ENCODE results near the gene TNFRSF12A. TPM values are rescaled to one million over a fixed set of nuclear protein-coding genes. Genes with fewer than 3 reads are reported as not detected.

Gene TNFRSF12A
- total and polyA plus RNA-seq, 10 of the 15 experiments (the other 5 are each of a cell fraction or from before 2014, with no cell fraction given) = 0.35 to 1.7 (median 1.2) TPM; not detected in 2

DNA sequence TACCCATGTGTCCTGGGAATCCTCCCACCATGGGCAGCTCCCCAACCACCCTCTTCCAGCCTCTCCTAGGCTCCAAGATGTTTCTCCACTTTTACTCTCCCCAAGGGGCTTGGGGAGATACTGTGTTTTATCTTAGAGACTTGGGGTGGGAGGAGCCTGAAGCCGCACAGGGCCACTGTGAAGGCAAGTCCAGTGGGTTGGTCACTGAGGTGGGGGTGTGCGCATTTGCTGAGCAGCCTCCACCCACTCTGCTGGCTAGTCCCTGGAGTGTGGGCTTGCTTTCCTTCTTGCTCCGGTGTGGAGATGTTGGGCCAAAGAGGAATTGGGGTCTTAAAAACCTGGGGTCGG, 11.5 kb upstream of the TNFRSF12A start:
- H3K4me3 ChIP-seq = no peak overlapping the region
- no peaks in the 10 kb centered on the region for H4K20me1 ChIP-seq (ENCODE audit: control insufficient read depth, insufficient read depth)
- H2AFZ ChIP-seq (ENCODE audit: control insufficient read depth, low read depth, low read length) = no peak overlapping the region
- peaks cover 17% of the 10 kb centered on the region for H3K4me1 ChIP-seq (ENCODE audit: control insufficient read depth, insufficient read depth, low read length)
- H3K79me2 ChIP-seq (ENCODE audit: control insufficient read depth, insufficient read depth, low read length) = no peaks in the 10 kb centered on the region
- no peaks in the 10 kb centered on the region for H3K36me3 ChIP-seq (ENCODE audit: control insufficient read depth in 2 of 2, insufficient read depth in 2 of 2, low read length in 1 of 2)
- intact Hi-C loops (cut with micrococcal nuclease; ENCODE audit: unreplicated experiment) = no loop called here
- H3K9ac ChIP-seq (ENCODE audit: control insufficient read depth, insufficient read depth, low read length) = no peak overlapping the region
- WGBS (ENCODE audit: insufficient coverage, insufficient replicate concordance, low lambda C conversion rate, missing lambda C conversion rate) = 75% methylated on average over 4 of the region's 4 CpGs
- no peak for ATAC-seq
- ChIA-PET CTCF (interaction anchor here (11.3 kb wide), 1 partner anchor 18 kb away, joined by 421 read pairs; the partner anchor contains the start of genes CLDN6, HCFC1R1, THOC6 and TNFRSF12A), POLR2A (no interaction called here), SMC1A (ENCODE audit: uncharacterized antibody, unreplicated experiment) (interaction anchor here (7.2 kb wide), 1 partner anchor 17 kb away, joined by 91 read pairs; the partner anchor contains the start of genes HCFC1R1 and THOC6), RAD21 (ENCODE audit: unreplicated experiment) (interaction anchor here (2.1 kb wide), 1 partner anchor 19 kb away, joined by 8 read pairs; no protein-coding TSS in a partner anchor)
- in situ Hi-C loops (cut with MboI) = no loop called here
- H3K9me3 ChIP-seq (replicated peaks; ENCODE audit: control insufficient read depth, insufficient read depth, low read length) = no peaks in the 10 kb centered on the region
- no peak for FAIRE-seq
- BruUV-seq (replicated peaks) = no TSS peak
- peaks cover 0 to 17% of the 10 kb centered on the region in 2 experiments for H3K27me3 ChIP-seq (replicated peaks in 1 of 2; ENCODE audit: control insufficient read depth in 2 of 2, insufficient read depth in 2 of 2, low read length in 1 of 2)
- no peak overlapping the region for H3K27ac ChIP-seq (ENCODE audit: control insufficient read depth, insufficient read depth)
- no peak overlapping the region for H3K4me2 ChIP-seq (ENCODE audit: control insufficient read depth, insufficient read depth)
- DNase-seq (ENCODE audit: low read depth, low spot score) = no peak
- no peak for TF ChIP-seq HDGF (IDR thresholded peaks at IDR 0.05)
- TF ChIP-seq, protein P1, sequence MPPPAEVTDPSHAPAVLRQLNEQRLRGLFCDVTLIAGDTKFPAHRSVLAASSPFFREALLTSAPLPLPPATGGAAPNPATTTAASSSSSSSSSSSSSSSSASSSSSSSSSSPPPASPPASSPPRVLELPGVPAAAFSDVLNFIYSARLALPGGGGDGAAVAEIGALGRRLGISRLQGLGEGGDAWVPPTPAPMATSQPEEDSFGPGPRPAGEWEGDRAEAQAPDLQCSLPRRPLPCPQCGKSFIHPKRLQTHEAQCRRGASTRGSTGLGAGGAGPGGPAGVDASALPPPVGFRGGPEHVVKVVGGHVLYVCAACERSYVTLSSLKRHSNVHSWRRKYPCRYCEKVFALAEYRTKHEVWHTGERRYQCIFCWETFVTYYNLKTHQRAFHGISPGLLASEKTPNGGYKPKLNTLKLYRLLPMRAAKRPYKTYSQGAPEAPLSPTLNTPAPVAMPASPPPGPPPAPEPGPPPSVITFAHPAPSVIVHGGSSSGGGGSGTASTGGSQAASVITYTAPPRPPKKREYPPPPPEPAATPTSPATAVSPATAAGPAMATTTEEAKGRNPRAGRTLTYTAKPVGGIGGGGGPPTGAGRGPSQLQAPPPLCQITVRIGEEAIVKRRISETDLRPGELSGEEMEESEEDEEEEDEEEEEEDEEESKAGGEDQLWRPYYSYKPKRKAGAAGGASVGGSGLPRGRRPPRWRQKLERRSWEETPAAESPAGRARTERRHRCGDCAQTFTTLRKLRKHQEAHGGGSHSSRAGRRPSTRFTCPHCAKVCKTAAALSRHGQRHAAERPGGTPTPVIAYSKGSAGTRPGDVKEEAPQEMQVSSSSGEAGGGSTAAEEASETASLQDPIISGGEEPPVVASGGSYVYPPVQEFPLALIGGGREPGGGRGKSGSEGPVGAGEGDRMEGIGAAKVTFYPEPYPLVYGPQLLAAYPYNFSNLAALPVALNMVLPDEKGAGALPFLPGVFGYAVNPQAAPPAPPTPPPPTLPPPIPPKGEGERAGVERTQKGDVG (CRISPR knock-in tag; IDR thresholded peaks at IDR 0.05) = no peak
- no peak for TF ChIP-seq SIX5 (IDR thresholded peaks at IDR 0.05; ENCODE audit: low read depth, low read length, severe bottlenecking)
- no peak for TF ChIP-seq IRF4 (IDR thresholded peaks at IDR 0.05; ENCODE audit: low read depth, low read length)
- TF ChIP-seq, protein P2, sequence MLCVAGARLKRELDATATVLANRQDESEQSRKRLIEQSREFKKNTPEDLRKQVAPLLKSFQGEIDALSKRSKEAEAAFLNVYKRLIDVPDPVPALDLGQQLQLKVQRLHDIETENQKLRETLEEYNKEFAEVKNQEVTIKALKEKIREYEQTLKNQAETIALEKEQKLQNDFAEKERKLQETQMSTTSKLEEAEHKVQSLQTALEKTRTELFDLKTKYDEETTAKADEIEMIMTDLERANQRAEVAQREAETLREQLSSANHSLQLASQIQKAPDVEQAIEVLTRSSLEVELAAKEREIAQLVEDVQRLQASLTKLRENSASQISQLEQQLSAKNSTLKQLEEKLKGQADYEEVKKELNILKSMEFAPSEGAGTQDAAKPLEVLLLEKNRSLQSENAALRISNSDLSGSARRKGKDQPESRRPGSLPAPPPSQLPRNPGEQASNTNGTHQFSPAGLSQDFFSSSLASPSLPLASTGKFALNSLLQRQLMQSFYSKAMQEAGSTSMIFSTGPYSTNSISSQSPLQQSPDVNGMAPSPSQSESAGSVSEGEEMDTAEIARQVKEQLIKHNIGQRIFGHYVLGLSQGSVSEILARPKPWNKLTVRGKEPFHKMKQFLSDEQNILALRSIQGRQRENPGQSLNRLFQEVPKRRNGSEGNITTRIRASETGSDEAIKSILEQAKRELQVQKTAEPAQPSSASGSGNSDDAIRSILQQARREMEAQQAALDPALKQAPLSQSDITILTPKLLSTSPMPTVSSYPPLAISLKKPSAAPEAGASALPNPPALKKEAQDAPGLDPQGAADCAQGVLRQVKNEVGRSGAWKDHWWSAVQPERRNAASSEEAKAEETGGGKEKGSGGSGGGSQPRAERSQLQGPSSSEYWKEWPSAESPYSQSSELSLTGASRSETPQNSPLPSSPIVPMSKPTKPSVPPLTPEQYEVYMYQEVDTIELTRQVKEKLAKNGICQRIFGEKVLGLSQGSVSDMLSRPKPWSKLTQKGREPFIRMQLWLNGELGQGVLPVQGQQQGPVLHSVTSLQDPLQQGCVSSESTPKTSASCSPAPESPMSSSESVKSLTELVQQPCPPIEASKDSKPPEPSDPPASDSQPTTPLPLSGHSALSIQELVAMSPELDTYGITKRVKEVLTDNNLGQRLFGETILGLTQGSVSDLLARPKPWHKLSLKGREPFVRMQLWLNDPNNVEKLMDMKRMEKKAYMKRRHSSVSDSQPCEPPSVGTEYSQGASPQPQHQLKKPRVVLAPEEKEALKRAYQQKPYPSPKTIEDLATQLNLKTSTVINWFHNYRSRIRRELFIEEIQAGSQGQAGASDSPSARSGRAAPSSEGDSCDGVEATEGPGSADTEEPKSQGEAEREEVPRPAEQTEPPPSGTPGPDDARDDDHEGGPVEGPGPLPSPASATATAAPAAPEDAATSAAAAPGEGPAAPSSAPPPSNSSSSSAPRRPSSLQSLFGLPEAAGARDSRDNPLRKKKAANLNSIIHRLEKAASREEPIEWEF (IDR thresholded peaks at IDR 0.05; ENCODE audit: insufficient replicate concordance, low read depth, low read length) = no peak
- TF ChIP-seq, protein P3, sequence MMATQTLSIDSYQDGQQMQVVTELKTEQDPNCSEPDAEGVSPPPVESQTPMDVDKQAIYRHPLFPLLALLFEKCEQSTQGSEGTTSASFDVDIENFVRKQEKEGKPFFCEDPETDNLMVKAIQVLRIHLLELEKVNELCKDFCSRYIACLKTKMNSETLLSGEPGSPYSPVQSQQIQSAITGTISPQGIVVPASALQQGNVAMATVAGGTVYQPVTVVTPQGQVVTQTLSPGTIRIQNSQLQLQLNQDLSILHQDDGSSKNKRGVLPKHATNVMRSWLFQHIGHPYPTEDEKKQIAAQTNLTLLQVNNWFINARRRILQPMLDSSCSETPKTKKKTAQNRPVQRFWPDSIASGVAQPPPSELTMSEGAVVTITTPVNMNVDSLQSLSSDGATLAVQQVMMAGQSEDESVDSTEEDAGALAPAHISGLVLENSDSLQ (IDR thresholded peaks at IDR 0.05) = no peak
- no peak for TF ChIP-seq TCF12 (IDR thresholded peaks at IDR 0.05; ENCODE audit: low read depth, low read length)
- no peak for TF ChIP-seq RAD51 (IDR thresholded peaks at IDR 0.05)
- TF ChIP-seq BRCA1 (IDR thresholded peaks at IDR 0.05; ENCODE audit: low read depth, low read length) = no peak
- TF ChIP-seq GATAD2B (conservative IDR thresholded peaks at IDR 0.05; ENCODE audit: low read depth) = no peak
- TF ChIP-seq ZBED1 (IDR thresholded peaks at IDR 0.05; ENCODE audit: borderline replicate concordance) = no peak
- TF ChIP-seq KDM1A (IDR thresholded peaks at IDR 0.05; ENCODE audit: borderline replicate concordance) = no peak
- TF ChIP-seq WRNIP1 (IDR thresholded peaks at IDR 0.05; ENCODE audit: borderline replicate concordance, low read depth, low read length) = no peak
- TF ChIP-seq RBBP5 (conservative IDR thresholded peaks at IDR 0.05) = no peak
- TF ChIP-seq ZZZ3 (IDR thresholded peaks at IDR 0.05; ENCODE audit: control insufficient read depth, insufficient read length, low read depth) = no peak
- TF ChIP-seq BACH1 (IDR thresholded peaks at IDR 0.05; ENCODE audit: borderline replicate concordance) = no peak
